B cell (primary cell): Measurements from ENCODE around the gene OPHN1. TPM values are rescaled to one million over a fixed set of nuclear protein-coding genes. Genes with fewer than 3 reads are reported as not detected.

Experiments
- ATAC-seq: fragments of 200-7000 bp; cut with Tn5 transposase; one replicate; pipeline ENCODE4 v1.10.0; 2021; ENCODE audit warnings: low read depth, mild to moderate bottlenecking, moderate number of reproducible peaks, moderate library complexity
- CTCF ChIA-PET: fragments of 350-600 bp; sonication (Branson Sonifier 250); formaldehyde crosslinking; loops from one replicate; lab custom pipeline; 2021; ENCODE audit warnings: antibody characterized with exemption, inconsistent platforms; lab: Charles Lee
- POLR2A ChIA-PET: fragments of 350-600 bp; sonication (Branson Sonifier 250); formaldehyde crosslinking; loops from one replicate; lab custom pipeline; 2021; ENCODE audit warnings: antibody characterized with exemption; lab: Charles Lee
- DNase-seq: peaks from one replicate; pipeline ENCODE4 v3.0.0; 2013
- H2AFZ ChIP-seq: 2 replicates; pipeline ENCODE4 v1.6.1; 2012; ENCODE audit warnings: mild to moderate bottlenecking, low read depth, low read length; ENCODE audit not compliant: insufficient read depth, poor library complexity, severe bottlenecking
- H3K27ac ChIP-seq, 2 donors: 1 replicate in 1 of 2; 2 replicates in 1 of 2; pipeline ENCODE4 v1.5.1; 2012 to 2013; ENCODE audit warnings: low read length in 2 of 2, mild to moderate bottlenecking in 2 of 2, moderate library complexity in 1 of 2
- H3K27me3 ChIP-seq, 4 experiments: fragments of 200-600 bp in 1 of 4; sonication (generic) in 1 of 4; replicated peaks in 1 of 4; 1 replicate in 2 of 4; 2 replicates in 2 of 4; pipeline versions ENCODE4 v1.6.1 to v1.7.0; 2013 to 2016; ENCODE audit warnings: low read length in 3 of 4, mild to moderate bottlenecking in 2 of 4, mixed read lengths in 1 of 4, moderate library complexity in 1 of 4; ENCODE audit not compliant: insufficient read depth in 4 of 4, control insufficient read depth in 3 of 4; ENCODE audit errors: control extremely low read depth in 1 of 4
- H3K36me3 ChIP-seq, 2 experiments: replicated peaks in 1 of 2; 1 replicate in 1 of 2; 2 replicates in 1 of 2; pipeline versions ENCODE4 v1.6.1 to v1.7.1; 2013; ENCODE audit warnings: low read length in 1 of 2; ENCODE audit not compliant: insufficient read depth in 2 of 2, control insufficient read depth in 1 of 2; ENCODE audit errors: control extremely low read depth in 1 of 2, extremely low read depth in 1 of 2
- H3K4me1 ChIP-seq, 2 donors: fragments of 200-600 bp in 1 of 2; sonication (generic) in 1 of 2; 1 replicate in 1 of 2; 2 replicates in 1 of 2; pipeline versions ENCODE4 v1.5.1 to v1.6.1; 2013 to 2017; ENCODE audit warnings: low read length in 2 of 2; ENCODE audit not compliant: control insufficient read depth in 2 of 2, insufficient read depth in 2 of 2
- H3K4me2 ChIP-seq: replicated peaks from 2 replicates; pipeline ENCODE3; 2012; ENCODE audit warnings: mild to moderate bottlenecking, low read depth, low read length; ENCODE audit not compliant: poor library complexity, severe bottlenecking
- H3K4me3 ChIP-seq, 5 experiments: fragments of 200-600 bp in 1 of 5; sonication (generic) in 1 of 5; 1 replicate in 3 of 5; 2 replicates in 2 of 5; pipeline versions ENCODE4 v1.5.1 to v1.7.0; 2011 to 2016; ENCODE audit warnings: low read length in 4 of 5, mild to moderate bottlenecking in 4 of 5, low read depth in 2 of 5, control low read depth in 1 of 5, moderate library complexity in 1 of 5; ENCODE audit not compliant: insufficient read depth in 1 of 5; ENCODE audit errors: control extremely low read depth in 1 of 5, extremely low read depth in 1 of 5
- H3K79me2 ChIP-seq: fragments of 200-600 bp; sonication (generic); one replicate; pipeline ENCODE4 v1.6.0; 2016; ENCODE audit warnings: low read length; ENCODE audit not compliant: control insufficient read depth, insufficient read depth
- H3K9ac ChIP-seq: fragments of 200-600 bp; sonication (generic); 2 replicates; pipeline ENCODE4 v1.6.1; 2017; ENCODE audit warnings: mild to moderate bottlenecking, low read length, moderate library complexity
- H3K9me3 ChIP-seq, 3 donors: one replicate each; pipeline versions ENCODE4 v1.6.1 to v1.7.1; 2013; ENCODE audit warnings: low read length in 2 of 3; ENCODE audit not compliant: control insufficient read depth in 2 of 3, insufficient read depth in 1 of 3; ENCODE audit errors: control extremely low read depth in 1 of 3
- H4K20me1 ChIP-seq: 2 replicates; pipeline ENCODE4 v1.6.0; 2012; ENCODE audit warnings: mild to moderate bottlenecking, low read length; ENCODE audit not compliant: insufficient read depth, control insufficient read depth, poor library complexity, severe bottlenecking
- H3K27ac Mint-ChIP-seq: one replicate; pipeline ENCODE4 v1.8.0; 2021; ENCODE audit warnings: mixed read lengths
- H3K27me3 Mint-ChIP-seq: one replicate; pipeline ENCODE4 v1.8.0; 2021; ENCODE audit warnings: mixed read lengths
- H3K4me1 Mint-ChIP-seq: one replicate; pipeline ENCODE4 v1.8.0; 2021; ENCODE audit warnings: mixed read lengths
- H3K4me3 Mint-ChIP-seq: one replicate; pipeline ENCODE4 v1.8.0; 2021; ENCODE audit warnings: mixed read lengths
- H3K9me3 Mint-ChIP-seq: one replicate; pipeline ENCODE4 v1.8.0; 2022; ENCODE audit warnings: mixed read lengths; ENCODE audit not compliant: insufficient read depth
- EZH2 ChIP-seq: IDR thresholded peaks from 2 replicates; pipeline ENCODE4 v1.6.1; 2012; ENCODE audit warnings: borderline replicate concordance, low read depth, mild to moderate bottlenecking, moderate library complexity, low read length; ENCODE audit not compliant: insufficient read depth, poor library complexity, severe bottlenecking
- WGBS: methylation state at CpG from one replicate; pipeline ENCODE4 v1.1.5; 2013; ENCODE audit warnings: missing lambda C conversion rate; ENCODE audit not compliant: insufficient coverage; 5-methylcytosine and 5-hydroxymethylcytosine counted together
- intact Hi-C: fragments of 100-400 bp; cut with micrococcal nuclease; formaldehyde crosslinking; loops from one replicate; pipeline ENCODE4 v1.10.0; 2022
- polyA plus RNA-seq: library from polyadenylated mRNA; depleted of rRNA; stranded (reverse); fragments of >200 nt; gene quantifications from 2 replicates; pipeline ENCODE4 v1.2.3, GENCODE V29; 2012
- total RNA-seq, 2 donors: library from RNA; stranded (reverse); fragments of 120-200 nt in 1 of 2; gene quantifications; 1 replicate in 1 of 2; 2 replicates in 1 of 2; pipeline versions ENCODE4 v1.2.3 to v1.2.4, GENCODE V29; 2013 to 2022
- TF ChIP-seq, protein P1 (sequence below): fragments of 200-600 bp; IDR thresholded peaks from one replicate; pipeline ENCODE4 v1.8.0; 2022; ENCODE audit warnings: antibody characterized with exemption, mild to moderate bottlenecking

OPHN1 gene
- total and polyA plus RNA-seq, 2 donors (not counting 1 experiment from before 2014, with no cell fraction given), result 0.03 to 0.17 TPM

DNA sequence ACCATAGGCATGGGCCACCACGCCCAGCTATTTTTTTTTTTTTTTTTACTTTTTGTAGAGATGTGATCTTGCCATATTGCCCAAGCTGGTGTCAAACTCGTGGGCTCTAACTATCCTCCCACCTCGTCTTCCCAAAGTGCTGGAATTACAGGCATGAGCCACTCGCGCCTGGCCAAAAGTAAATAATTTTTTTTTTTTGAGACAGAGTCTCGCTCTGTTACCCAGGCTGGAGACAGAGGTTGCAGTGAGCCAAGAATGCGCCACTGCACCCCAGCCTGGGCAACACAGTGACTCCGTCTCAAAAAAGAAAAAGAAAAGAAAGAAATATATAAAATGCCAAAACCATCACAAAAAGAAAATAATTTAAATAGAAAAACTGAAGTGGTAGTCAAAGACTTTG, 18.4 kb upstream of the OPHN1 start:
- no peaks in the 10 kb centered on the region for H3K36me3 ChIP-seq
- H3K9me3 Mint-ChIP-seq, result no peaks in the 10 kb centered on the region
- no peaks in the 10 kb centered on the region for H3K79me2 ChIP-seq
- H3K9ac ChIP-seq, result no peak overlapping the region
- POLR2A ChIA-PET, result no interaction called here
- no peak overlapping the region for H3K4me3 Mint-ChIP-seq
- H3K9me3 ChIP-seq, result no peaks in the 10 kb centered on the region
- CTCF ChIA-PET, result no interaction called here
- intact Hi-C loops, result no loop called here
- DNase-seq (no peak), ATAC-seq (no peak)
- no peak overlapping the region for H3K4me3 ChIP-seq
- no peak overlapping the region for H3K27ac Mint-ChIP-seq
- H3K27me3 ChIP-seq, result no peaks in the 10 kb centered on the region
- H3K4me1 Mint-ChIP-seq, result no peaks in the 10 kb centered on the region
- WGBS, result no CpG with 5 or more reads among the region's 8 CpGs
- no peak for TF ChIP-seq EZH2
- TF ChIP-seq, protein P1, sequence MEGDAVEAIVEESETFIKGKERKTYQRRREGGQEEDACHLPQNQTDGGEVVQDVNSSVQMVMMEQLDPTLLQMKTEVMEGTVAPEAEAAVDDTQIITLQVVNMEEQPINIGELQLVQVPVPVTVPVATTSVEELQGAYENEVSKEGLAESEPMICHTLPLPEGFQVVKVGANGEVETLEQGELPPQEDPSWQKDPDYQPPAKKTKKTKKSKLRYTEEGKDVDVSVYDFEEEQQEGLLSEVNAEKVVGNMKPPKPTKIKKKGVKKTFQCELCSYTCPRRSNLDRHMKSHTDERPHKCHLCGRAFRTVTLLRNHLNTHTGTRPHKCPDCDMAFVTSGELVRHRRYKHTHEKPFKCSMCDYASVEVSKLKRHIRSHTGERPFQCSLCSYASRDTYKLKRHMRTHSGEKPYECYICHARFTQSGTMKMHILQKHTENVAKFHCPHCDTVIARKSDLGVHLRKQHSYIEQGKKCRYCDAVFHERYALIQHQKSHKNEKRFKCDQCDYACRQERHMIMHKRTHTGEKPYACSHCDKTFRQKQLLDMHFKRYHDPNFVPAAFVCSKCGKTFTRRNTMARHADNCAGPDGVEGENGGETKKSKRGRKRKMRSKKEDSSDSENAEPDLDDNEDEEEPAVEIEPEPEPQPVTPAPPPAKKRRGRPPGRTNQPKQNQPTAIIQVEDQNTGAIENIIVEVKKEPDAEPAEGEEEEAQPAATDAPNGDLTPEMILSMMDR, result no peak
- no peaks in the 10 kb centered on the region for H4K20me1 ChIP-seq
- H3K27ac ChIP-seq, result no peak overlapping the region
- no peaks in the 10 kb centered on the region for H3K4me1 ChIP-seq
- H2AFZ ChIP-seq, result no peak overlapping the region
- no peaks in the 10 kb centered on the region for H3K27me3 Mint-ChIP-seq
- no peak overlapping the region for H3K4me2 ChIP-seq

DNA sequence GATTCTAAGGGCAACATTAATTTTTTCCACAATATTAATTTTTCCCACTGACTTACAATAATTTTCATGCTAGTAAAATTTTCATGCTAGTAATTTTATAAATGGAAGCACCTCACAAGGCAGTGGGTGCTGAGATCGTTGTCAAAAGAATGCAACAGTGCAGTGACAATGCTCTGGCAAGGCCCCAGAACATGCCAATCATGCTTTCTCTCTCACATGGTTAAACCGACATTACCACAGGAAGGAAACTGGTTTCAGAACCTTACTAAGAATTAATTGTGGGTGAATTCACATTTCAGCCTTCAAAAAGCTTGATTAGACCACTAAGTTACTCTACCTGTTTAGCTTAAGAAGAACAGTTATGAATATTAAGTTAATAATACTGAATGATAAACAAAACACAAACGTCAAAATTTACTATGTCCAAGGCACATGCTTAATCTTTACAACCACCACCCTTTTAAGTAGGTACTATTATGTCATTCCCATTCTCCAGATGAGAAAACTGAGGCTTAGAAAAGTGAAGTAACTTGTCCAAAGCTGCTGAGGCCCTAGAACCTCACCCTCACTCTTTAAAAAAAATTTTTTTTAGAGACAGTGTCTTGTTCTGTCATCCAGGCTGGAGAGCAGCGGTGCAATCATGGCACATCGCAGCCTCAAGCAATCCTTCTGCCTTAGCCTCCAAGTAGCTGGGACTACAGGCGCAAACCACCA, 10.0 kb upstream of the OPHN1 start:
- Histone ChIP-seq H3K27me3 (no peaks in the 10 kb centered on the region), H3K4me3 (no peak overlapping the region), H3K27ac (no peak overlapping the region), H3K4me2 (no peak overlapping the region), H3K36me3 (no peaks in the 10 kb centered on the region), H3K4me1 (no peaks in the 10 kb centered on the region), H3K9ac (no peak overlapping the region), H2AFZ (no peak overlapping the region), H3K79me2 (no peaks in the 10 kb centered on the region), H3K9me3 (no peaks in the 10 kb centered on the region), H4K20me1 (no peaks in the 10 kb centered on the region)
- no peaks in the 10 kb centered on the region for H3K27me3 Mint-ChIP-seq
- no peaks in the 10 kb centered on the region for H3K9me3 Mint-ChIP-seq
- WGBS, result no CpG with 5 or more reads among the region's 6 CpGs
- H3K4me1 Mint-ChIP-seq, result peaks cover 5% of the 10 kb centered on the region
- intact Hi-C loops, result no loop called here
- no peak overlapping the region for H3K27ac Mint-ChIP-seq
- ChIA-PET POLR2A (no interaction called here), CTCF (no interaction called here)
- no peak for TF ChIP-seq EZH2
- TF ChIP-seq, protein P1, result no peak
- DNase-seq, result no peak
- ATAC-seq, result no peak
- H3K4me3 Mint-ChIP-seq, result no peak overlapping the region
